NCI-H69 (cell line): ENCODE measurements around the gene KAT8.

Experiments
- DNase-seq: peaks from one replicate; lab custom pipeline; 2025; lab: John Stamatoyannopoulos, UW

KAT8 gene

GRCh38 chr16:31117384-31118222, at the start of gene KAT8:
Gene KAT8 (plus strand): TSS chr16:31117664. CDS start chr16:31117682, 18 bp downstream.
- peak; percentile 99 for DNase-seq

- peak; percentile 50 for DNase-seq
Observed at GRCh38 chr16:31071861-31072260, 45.6 kb upstream of the KAT8 start.

- DNase-seq = peak; percentile 65
Observed at GRCh38 chr16:31072540-31073141, 44.8 kb upstream of the KAT8 start.

GRCh38 chr16:31073142-31073969, 44.1 kb upstream of the KAT8 start:
- peak; percentile 96 for DNase-seq

GRCh38 chr16:31073970-31074813, 43.3 kb upstream of the KAT8 start, which contains the start of the genes ZNF646 and ZNF668:
Gene ZNF646 (plus strand): TSS chr16:31074422. CDS start chr16:31076325, 1,903 bp downstream.
Gene ZNF668 (minus strand): TSS chr16:31074240. CDS start chr16:31064459, 9,781 bp downstream.
- DNase-seq = peak; percentile 100

GRCh38 chr16:31074814-31075183, 42.7 kb upstream of the KAT8 start:
- no peak for DNase-seq

- no peak for DNase-seq
Observed at GRCh38 chr16:31076319-31076718, 41.1 kb upstream of the KAT8 start.

- DNase-seq = no peak
Observed at GRCh38 chr16:31077024-31077423, 40.4 kb upstream of the KAT8 start.

- DNase-seq = no peak
Observed at GRCh38 chr16:31077592-31078396, 39.7 kb upstream of the KAT8 start.

- no peak for DNase-seq
Observed at GRCh38 chr16:31078597-31079341, 38.7 kb upstream of the KAT8 start.

- no peak for DNase-seq
Observed at GRCh38 chr16:31079342-31079944, 38.0 kb upstream of the KAT8 start.

- DNase-seq = no peak
Observed at GRCh38 chr16:31080035-31080629, 37.3 kb upstream of the KAT8 start.

GRCh38 chr16:31080756-31081419, 36.6 kb upstream of the KAT8 start:
- DNase-seq = no peak

GRCh38 chr16:31081428-31082351, 35.8 kb upstream of the KAT8 start:
- no peak for DNase-seq

- peak; percentile 50 for DNase-seq
Observed at GRCh38 chr16:31082368-31083045, 35.0 kb upstream of the KAT8 start.

GRCh38 chr16:31083081-31083480, 34.4 kb upstream of the KAT8 start:
- DNase-seq = no peak

- no peak for DNase-seq
Observed at GRCh38 chr16:31083556-31083955, 33.9 kb upstream of the KAT8 start.
